Measurements from ENCODE around the gene KCNB1.

The KCNB1 gene

GRCh38 chr20:49337357-49337756 is 145.1 kb downstream of the KCNB1 start:
- TF ChIP-seq CTCF (IDR thresholded peaks at IDR 0.05) = no peak

GRCh38 chr20:49336786-49337185 is 145.7 kb downstream of the KCNB1 start:
- TF ChIP-seq CTCF (IDR thresholded peaks at IDR 0.05) = no peak

- no peak for TF ChIP-seq CTCF (IDR thresholded peaks at IDR 0.05)
Measured at GRCh38 chr20:49335476-49335875, 147.0 kb downstream of the KCNB1 start.

DNA sequence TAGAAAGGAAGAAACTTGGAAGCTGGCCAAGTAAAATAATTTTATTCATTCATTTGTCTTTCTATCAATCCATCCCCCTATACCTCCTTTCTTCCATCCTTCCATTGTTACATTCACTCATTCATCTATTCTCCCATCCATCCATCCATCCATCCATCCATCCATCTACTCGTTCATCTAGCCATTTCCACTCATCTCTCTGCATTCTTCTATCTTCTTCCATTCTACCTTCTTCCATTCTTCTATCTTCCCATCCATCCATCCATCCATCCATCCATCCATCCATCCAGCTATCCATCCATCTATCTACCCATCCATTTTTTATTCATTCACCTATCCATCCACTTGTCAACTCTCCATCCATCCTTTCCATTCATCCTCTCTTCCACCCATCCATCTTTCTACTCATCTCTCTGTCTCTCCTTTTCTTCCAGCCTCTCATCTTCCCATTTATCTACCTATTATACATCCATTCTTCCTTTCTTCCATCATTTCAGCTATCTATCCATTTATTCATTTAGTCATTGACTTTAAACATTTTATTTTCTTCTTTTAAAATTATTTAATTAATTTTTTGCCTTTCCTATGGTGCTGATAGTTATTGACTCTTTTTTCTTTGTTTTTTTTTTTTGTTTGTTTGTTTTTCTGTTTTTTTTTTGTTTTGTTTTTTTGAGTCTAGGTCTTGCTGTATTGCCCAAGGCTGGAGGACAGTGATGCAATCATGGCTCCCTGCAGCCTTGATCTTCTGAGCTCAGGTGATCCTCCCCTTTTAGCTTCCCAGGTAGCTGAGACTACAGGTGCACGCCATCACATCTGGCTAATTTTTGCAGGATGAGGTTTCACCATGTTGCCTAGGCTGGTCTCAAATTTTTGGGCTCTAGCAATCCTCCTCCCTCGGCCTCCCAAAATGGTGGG is 151.5 kb downstream of the KCNB1 start:
- TF ChIP-seq CTCF (IDR thresholded peaks at IDR 0.05) = no peak

- TF ChIP-seq CTCF (IDR thresholded peaks at IDR 0.05) = no peak
Measured at GRCh38 chr20:49328790-49329189, 153.7 kb downstream of the KCNB1 start.

GRCh38 chr20:49326026-49326425 is 156.4 kb downstream of the KCNB1 start:
- no peak for TF ChIP-seq CTCF (IDR thresholded peaks at IDR 0.05)

GRCh38 chr20:49324306-49324705 is 158.2 kb downstream of the KCNB1 start:
- no peak for TF ChIP-seq CTCF (IDR thresholded peaks at IDR 0.05)
